Measurements from ENCODE around the gene ABHD4.

Gene ABHD4

GRCh38 chr14:22658946-22659345, 60.8 kb downstream of the ABHD4 start:
- H3K4me3 ChIP-seq (ENCODE audit: low read depth, low read length), result no peak overlapping the region
- TF ChIP-seq CTCF (IDR thresholded peaks at IDR 0.05; ENCODE audit: insufficient read depth, low read depth, low read length, missing control alignments), result no peak
- no peak for DNase-seq (ENCODE audit: low read depth)

- no peak for TF ChIP-seq CTCF (IDR thresholded peaks at IDR 0.05; ENCODE audit: insufficient read depth, low read depth, low read length, missing control alignments)
- H3K4me3 ChIP-seq (ENCODE audit: low read depth, low read length), result no peak overlapping the region
- DNase-seq (ENCODE audit: low read depth), result no peak
Measured at GRCh38 chr14:22660654-22661053, 62.6 kb downstream of the ABHD4 start.
